ENCODE measurements around the gene TNRC6B. TPM values are rescaled to one million over a fixed set of nuclear protein-coding genes. Genes with fewer than 3 reads are reported as not detected.

The TNRC6B gene
- total RNA-seq, 2 donors from 2014 or later: 128 to 140 TPM

- DNase-seq (no peak), ATAC-seq (no peak)
- Mint-ChIP-seq H3K4me1 (peaks cover 34% of the 10 kb centered on the region), H3K4me3 (no peak overlapping the region), H3K27me3 (no peaks in the 10 kb centered on the region), H3K36me3 (ENCODE audit: low read depth) (peaks cover 3% of the 10 kb centered on the region), H3K27ac (peak overlapping the region; percentile 53)
- H3K9me3 ChIP-seq (ENCODE audit: control insufficient read depth, low read length, poor library complexity, severe bottlenecking): no peaks in the 10 kb centered on the region
Observed at GRCh38 chr22:40232624-40233023, 54.9 kb downstream of the TNRC6B start.

GRCh38 chr22:40233886-40234285 lies 56.2 kb downstream of the TNRC6B start:
- Mint-ChIP-seq H3K36me3 (ENCODE audit: low read depth) (peaks cover 3% of the 10 kb centered on the region), H3K27me3 (no peaks in the 10 kb centered on the region), H3K27ac (peak overlapping the region; percentile 56), H3K4me3 (peak overlapping the region; percentile 45), H3K4me1 (peaks cover 44% of the 10 kb centered on the region)
- no peak for ATAC-seq
- DNase-seq: no peak
- H3K9me3 ChIP-seq (ENCODE audit: control insufficient read depth, low read length, poor library complexity, severe bottlenecking): no peaks in the 10 kb centered on the region

GRCh38 chr22:40234658-40235057 lies 56.9 kb downstream of the TNRC6B start:
- no peak for DNase-seq
- H3K36me3 Mint-ChIP-seq (ENCODE audit: low read depth): no peaks in the 10 kb centered on the region
- peak overlapping the region; percentile 56 for H3K27ac Mint-ChIP-seq
- H3K27me3 Mint-ChIP-seq: no peaks in the 10 kb centered on the region
- H3K4me1 Mint-ChIP-seq: peaks cover 48% of the 10 kb centered on the region
- ATAC-seq: no peak
- H3K9me3 ChIP-seq (ENCODE audit: control insufficient read depth, low read length, poor library complexity, severe bottlenecking): no peaks in the 10 kb centered on the region
- H3K4me3 Mint-ChIP-seq: no peak overlapping the region

- peaks cover 51% of the 10 kb centered on the region for H3K4me1 Mint-ChIP-seq
- peak overlapping the region; percentile 96 for H3K27ac Mint-ChIP-seq
- no peaks in the 10 kb centered on the region for H3K27me3 Mint-ChIP-seq
- H3K4me3 Mint-ChIP-seq: no peak overlapping the region
- ATAC-seq: no peak
- no peaks in the 10 kb centered on the region for H3K36me3 Mint-ChIP-seq (ENCODE audit: low read depth)
- DNase-seq: no peak
- no peaks in the 10 kb centered on the region for H3K9me3 ChIP-seq (ENCODE audit: control insufficient read depth, low read length, poor library complexity, severe bottlenecking)
Observed at GRCh38 chr22:40235308-40235707, 57.6 kb downstream of the TNRC6B start.

GRCh38 chr22:40236131-40236665 lies 58.5 kb downstream of the TNRC6B start:
- ATAC-seq: no peak
- Mint-ChIP-seq H3K27me3 (no peaks in the 10 kb centered on the region), H3K4me3 (peak overlapping the region; percentile 31), H3K36me3 (ENCODE audit: low read depth) (no peaks in the 10 kb centered on the region), H3K4me1 (peaks cover 59% of the 10 kb centered on the region), H3K27ac (peak overlapping the region; percentile 96)
- no peak for DNase-seq
- no peaks in the 10 kb centered on the region for H3K9me3 ChIP-seq (ENCODE audit: control insufficient read depth, low read length, poor library complexity, severe bottlenecking)

GRCh38 chr22:40237241-40237640 lies 59.5 kb downstream of the TNRC6B start:
- H3K27me3 Mint-ChIP-seq: no peaks in the 10 kb centered on the region
- ATAC-seq (no peak), DNase-seq (no peak)
- H3K9me3 ChIP-seq (ENCODE audit: control insufficient read depth, low read length, poor library complexity, severe bottlenecking): no peaks in the 10 kb centered on the region
- no peaks in the 10 kb centered on the region for H3K36me3 Mint-ChIP-seq (ENCODE audit: low read depth)
- H3K27ac Mint-ChIP-seq: peak overlapping the region; percentile 96
- H3K4me3 Mint-ChIP-seq: no peak overlapping the region
- peaks cover 64% of the 10 kb centered on the region for H3K4me1 Mint-ChIP-seq

- H3K36me3 Mint-ChIP-seq (ENCODE audit: low read depth): no peaks in the 10 kb centered on the region
- no peak for DNase-seq
- H3K27ac Mint-ChIP-seq: peak overlapping the region; percentile 96
- H3K4me3 Mint-ChIP-seq: peak overlapping the region; percentile 89
- peaks cover 66% of the 10 kb centered on the region for H3K4me1 Mint-ChIP-seq
- no peak for ATAC-seq
- no peaks in the 10 kb centered on the region for H3K27me3 Mint-ChIP-seq
- H3K9me3 ChIP-seq (ENCODE audit: control insufficient read depth, low read length, poor library complexity, severe bottlenecking): no peaks in the 10 kb centered on the region
Observed at GRCh38 chr22:40237788-40238424, 60.2 kb downstream of the TNRC6B start.

- no peak for DNase-seq
- H3K4me1 Mint-ChIP-seq: peaks cover 69% of the 10 kb centered on the region
- H3K27ac Mint-ChIP-seq: peak overlapping the region; percentile 96
- peak overlapping the region; percentile 89 for H3K4me3 Mint-ChIP-seq
- H3K36me3 Mint-ChIP-seq (ENCODE audit: low read depth): no peaks in the 10 kb centered on the region
- no peaks in the 10 kb centered on the region for H3K9me3 ChIP-seq (ENCODE audit: control insufficient read depth, low read length, poor library complexity, severe bottlenecking)
- ATAC-seq: no peak
- H3K27me3 Mint-ChIP-seq: no peaks in the 10 kb centered on the region
Observed at GRCh38 chr22:40238425-40239344, 61.0 kb downstream of the TNRC6B start.

- Mint-ChIP-seq H3K36me3 (ENCODE audit: low read depth) (no peaks in the 10 kb centered on the region), H3K4me3 (peak overlapping the region; percentile 89), H3K27ac (peak overlapping the region; percentile 96), H3K4me1 (peaks cover 71% of the 10 kb centered on the region), H3K27me3 (no peaks in the 10 kb centered on the region)
- DNase-seq (peak in 1 of 3 donors; percentile 25), ATAC-seq (no peak)
- H3K9me3 ChIP-seq (ENCODE audit: control insufficient read depth, low read length, poor library complexity, severe bottlenecking): no peaks in the 10 kb centered on the region
Observed at GRCh38 chr22:40239345-40239683, 61.6 kb downstream of the TNRC6B start.

GRCh38 chr22:40240160-40240559 lies 62.4 kb downstream of the TNRC6B start:
- Mint-ChIP-seq H3K27ac (peak overlapping the region; percentile 96), H3K4me1 (peaks cover 72% of the 10 kb centered on the region), H3K4me3 (no peak overlapping the region), H3K36me3 (ENCODE audit: low read depth) (no peaks in the 10 kb centered on the region), H3K27me3 (no peaks in the 10 kb centered on the region)
- no peaks in the 10 kb centered on the region for H3K9me3 ChIP-seq (ENCODE audit: control insufficient read depth, low read length, poor library complexity, severe bottlenecking)
- ATAC-seq: no peak
- DNase-seq: no peak

- Mint-ChIP-seq H3K27me3 (no peaks in the 10 kb centered on the region), H3K4me1 (peaks cover 70% of the 10 kb centered on the region), H3K27ac (peak overlapping the region; percentile 96), H3K36me3 (ENCODE audit: low read depth) (peaks cover under 1% of the 10 kb centered on the region), H3K4me3 (peak overlapping the region; percentile 78)
- DNase-seq: peak in 1 of 3 donors; percentile 44
- H3K9me3 ChIP-seq (ENCODE audit: control insufficient read depth, low read length, poor library complexity, severe bottlenecking): no peaks in the 10 kb centered on the region
- ATAC-seq: peak; percentile 65
Observed at GRCh38 chr22:40240686-40241085, 63.0 kb downstream of the TNRC6B start.

GRCh38 chr22:40241200-40241763 lies 63.6 kb downstream of the TNRC6B start:
- H3K27ac Mint-ChIP-seq: peak overlapping the region; percentile 96
- peaks cover 2% of the 10 kb centered on the region for H3K36me3 Mint-ChIP-seq (ENCODE audit: low read depth)
- peak; percentile 79 for ATAC-seq
- H3K9me3 ChIP-seq (ENCODE audit: control insufficient read depth, low read length, poor library complexity, severe bottlenecking): no peaks in the 10 kb centered on the region
- DNase-seq: no peak
- no peaks in the 10 kb centered on the region for H3K27me3 Mint-ChIP-seq
- peaks cover 69% of the 10 kb centered on the region for H3K4me1 Mint-ChIP-seq
- H3K4me3 Mint-ChIP-seq: peak overlapping the region; percentile 78

- DNase-seq (no peak), ATAC-seq (peak; percentile 22)
- peaks cover 62% of the 10 kb centered on the region for H3K4me1 Mint-ChIP-seq
- H3K36me3 Mint-ChIP-seq (ENCODE audit: low read depth): peaks cover 2% of the 10 kb centered on the region
- H3K9me3 ChIP-seq (ENCODE audit: control insufficient read depth, low read length, poor library complexity, severe bottlenecking): no peaks in the 10 kb centered on the region
- peak overlapping the region; percentile 69 for H3K4me3 Mint-ChIP-seq
- H3K27ac Mint-ChIP-seq: peak overlapping the region; percentile 71
- H3K27me3 Mint-ChIP-seq: no peaks in the 10 kb centered on the region
Observed at GRCh38 chr22:40243891-40244290, 66.2 kb downstream of the TNRC6B start.
